Adipose tissue (tissue), 3 donors: ENCODE data around the gene OR6N2. TPM values are rescaled to one million over a fixed set of nuclear protein-coding genes. Genes with fewer than 3 reads are reported as not detected.

ENCODE experiments used
- H3K27ac ChIP-seq: one replicate; pipeline ENCODE4 v1.5.1; 2013; ENCODE audit warnings: low read depth, low read length
- WGBS, 3 donors: extraction: QIAGEN DNeasy Blood & Tissue Kit; methylation state at CpG; one replicate each; pipeline ENCODE4 v1.1.7; 2013; 5-methylcytosine and 5-hydroxymethylcytosine counted together
- polyA plus RNA-seq, 3 donors: library from polyadenylated mRNA; stranded (reverse); fragments of 200-250 nt; gene quantifications; one replicate each; pipeline ENCODE4 v1.2.3, GENCODE V29; 2013
- donor health status: healthy with polysubstance abuse.
- donor health status: Bipolar disorder and iron deficiency.
- donor health status: healthy.

Gene OR6N2
- polyA plus RNA-seq, 3 donors = not detected

GRCh38 chr1:158793604-158794003, 12.6 kb upstream of the OR6N2 start:
- WGBS, 3 donors = 63 to 88% (median 79%) methylated on average over 2 of the region's 2 CpGs
- no peak overlapping the region for H3K27ac ChIP-seq

GRCh38 chr1:158771950-158772866, 8.8 kb downstream of the OR6N2 start, which contains the start of gene OR6N1:
TSS of gene OR6N1 (minus strand) at chr1:158772195. CDS start at chr1:158766682, 5,513 bp downstream.
- WGBS, 3 donors = 52 to 60% (median 54%) methylated on average over 6 of the region's 6 CpGs
- H3K27ac ChIP-seq = no peak within 1 kb of the TSS

- 65 to 83% (median 82%) methylated on average over 2 of the region's 2 CpGs for WGBS, 3 donors
- no peak within 1 kb of the TSS for H3K27ac ChIP-seq
Observed at GRCh38 chr1:158754420-158754819, 26.6 kb downstream of the OR6N2 start, which contains the start of gene OR6K6. TSS of gene OR6K6 (plus strand) at chr1:158754720. CDS start at chr1:158754888, 168 bp downstream.

GRCh38 chr1:158752155-158752712, 28.8 kb downstream of the OR6N2 start:
- WGBS, 3 donors = 81 to 95% (median 94%) methylated on average over 9 of the region's 9 CpGs
- H3K27ac ChIP-seq = no peak overlapping the region

GRCh38 chr1:158735848-158736247, 45.2 kb downstream of the OR6N2 start:
- H3K27ac ChIP-seq = no peak overlapping the region

- 52 to 73% (median 64%) methylated on average over 2 of the region's 2 CpGs for WGBS, 3 donors
- H3K27ac ChIP-seq = no peak overlapping the region
Observed at GRCh38 chr1:158732524-158732923, 48.5 kb downstream of the OR6N2 start.

- H3K27ac ChIP-seq = no peak overlapping the region
- 62 to 87% (median 86%) methylated on average over 4 of the region's 4 CpGs for WGBS, 3 donors
Observed at GRCh38 chr1:158731707-158732106, 49.3 kb downstream of the OR6N2 start.

- WGBS, 3 donors = 41 to 81% (median 75%) methylated on average over 4 of the region's 4 CpGs
- no peak overlapping the region for H3K27ac ChIP-seq
Observed at GRCh38 chr1:158730453-158730852, 50.6 kb downstream of the OR6N2 start.

- 61 to 65% (median 64%) methylated on average over 3 of the region's 3 CpGs for WGBS, 3 donors
- no peak overlapping the region for H3K27ac ChIP-seq
Observed at GRCh38 chr1:158728510-158729225, 52.3 kb downstream of the OR6N2 start.

GRCh38 chr1:158724442-158724841, 56.6 kb downstream of the OR6N2 start:
- no peak overlapping the region for H3K27ac ChIP-seq
- 77 to 97% (median 93%) methylated on average over 5 of the region's 5 CpGs for WGBS, 3 donors

Other genes with a start within 250 kb of the OR6N2 start
- gene OR6Y1, start 226.8 kb downstream of the OR6N2 start, polyA plus RNA-seq = not detected
- gene OR6P1, start 210.6 kb downstream of the OR6N2 start, polyA plus RNA-seq = not detected
- not detected for gene OR10X1, start 201.3 kb downstream of the OR6N2 start, polyA plus RNA-seq
- gene OR10Z1, start 175.9 kb downstream of the OR6N2 start, polyA plus RNA-seq = not detected
- under 1 TPM in 1 of 3 donors, not detected in 2; 0.18 TPM for gene SPTA1, start 94.5 kb downstream of the OR6N2 start, polyA plus RNA-seq
- not detected for gene OR6K2, start 80.6 kb downstream of the OR6N2 start, polyA plus RNA-seq
- gene OR6K3, start 60.5 kb downstream of the OR6N2 start, polyA plus RNA-seq = not detected
- gene OR6K6, start 26.5 kb downstream of the OR6N2 start, polyA plus RNA-seq = not detected
- gene OR6N1, start 9.0 kb downstream of the OR6N2 start, polyA plus RNA-seq = not detected
- gene MNDA, start 50.1 kb upstream of the OR6N2 start, polyA plus RNA-seq = 10 to 100 TPM in 2 of 3 donors, 1 to 10 TPM in 1; 1.1 to 30.1 (median 22.5) TPM
- under 1 TPM; 0.08 to 0.67 (median 0.40) TPM for gene PYHIN1, start 150.3 kb upstream of the OR6N2 start, polyA plus RNA-seq
- 100 to 1,000 TPM in 2 of 3 donors, 10 to 100 TPM in 1; 12.5 to 159 (median 140) TPM for gene IFI16, start 228.7 kb upstream of the OR6N2 start, polyA plus RNA-seq